UCSD-AML1 (cell line): ENCODE results near the gene NKAIN2.

Source experiments
- DNase-seq: peaks from one replicate; lab custom pipeline; 2025; ENCODE audit not compliant: unreplicated experiment; lab: John Stamatoyannopoulos, UW

The NKAIN2 gene

DNA sequence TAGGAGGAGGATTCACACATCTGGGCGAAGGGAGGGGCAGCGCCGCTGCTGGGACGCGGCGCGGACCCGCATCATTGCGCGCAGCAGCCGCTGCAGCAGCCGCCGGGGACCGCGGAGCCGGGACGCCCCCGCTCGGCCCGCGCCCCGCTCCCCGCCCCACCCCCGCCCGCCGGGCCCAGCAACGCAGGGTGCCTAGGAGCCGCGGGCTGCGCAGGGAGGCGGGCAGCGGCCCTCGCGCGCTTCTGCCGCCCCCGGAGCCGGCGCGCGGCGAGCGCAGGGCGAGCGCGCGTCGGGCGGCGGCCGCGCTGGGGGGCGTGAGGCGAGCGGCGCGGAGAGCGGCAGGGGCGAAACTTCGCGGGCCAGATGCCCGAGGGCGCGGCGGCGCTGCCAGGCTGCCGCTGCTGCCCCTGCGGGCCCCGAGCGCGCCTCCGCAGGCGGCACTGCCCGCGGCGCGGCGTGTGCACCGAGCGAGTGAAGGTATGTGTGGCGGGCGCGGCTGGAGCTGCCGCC, at the start of gene NKAIN2:
Gene NKAIN2 (plus strand): TSS at position 362 of the 510 bp plus-strand sequence.
- no peak for DNase-seq

DNA sequence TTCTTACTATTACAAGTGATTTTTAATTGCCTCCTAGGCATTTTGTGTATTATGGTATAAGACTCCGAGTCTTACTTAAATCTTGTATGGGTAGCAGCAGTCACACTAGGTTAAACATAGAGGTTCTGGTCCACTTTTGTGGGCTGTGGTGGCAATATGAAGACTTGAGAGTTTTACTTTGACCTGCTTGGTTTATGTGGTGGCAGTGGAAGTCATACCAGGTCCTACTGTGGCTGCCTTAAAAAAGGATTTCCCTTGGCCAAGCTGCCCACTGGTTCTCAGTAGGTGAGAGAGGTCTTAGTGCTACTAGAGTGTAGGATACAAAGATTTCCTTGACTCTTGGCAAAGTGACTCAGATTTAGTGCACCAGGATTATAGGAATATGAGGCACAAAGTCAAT, 44.2 kb upstream of the NKAIN2 start:
- DNase-seq: no peak

- no peak for DNase-seq
These were observed 39.8 kb upstream of the NKAIN2 start for GRCh38 chr6:123763904-123764303.

DNA sequence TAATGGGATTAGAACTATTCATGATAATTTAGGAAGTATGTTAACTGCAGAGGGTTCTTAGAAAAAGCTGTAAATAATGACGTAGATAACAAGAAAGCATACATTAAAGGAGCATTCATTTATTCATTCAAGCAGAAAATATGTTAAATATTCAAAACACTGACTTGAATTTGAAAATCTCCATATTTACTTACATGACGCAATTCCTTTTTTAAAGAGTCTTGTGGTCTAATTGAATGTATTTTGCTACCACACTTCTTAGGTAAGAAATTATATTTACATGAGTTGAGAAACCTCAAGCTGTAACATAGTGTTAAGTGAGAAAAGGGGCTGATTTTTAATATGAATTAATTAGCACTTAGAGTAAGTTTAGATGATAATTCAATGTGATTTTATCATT, 38.9 kb upstream of the NKAIN2 start:
- DNase-seq: no peak

- no peak for DNase-seq
These were observed 34.7 kb upstream of the NKAIN2 start for GRCh38 chr6:123768921-123769320.

- DNase-seq: no peak
These were observed 34.2 kb upstream of the NKAIN2 start for GRCh38 chr6:123769431-123769830.

DNA sequence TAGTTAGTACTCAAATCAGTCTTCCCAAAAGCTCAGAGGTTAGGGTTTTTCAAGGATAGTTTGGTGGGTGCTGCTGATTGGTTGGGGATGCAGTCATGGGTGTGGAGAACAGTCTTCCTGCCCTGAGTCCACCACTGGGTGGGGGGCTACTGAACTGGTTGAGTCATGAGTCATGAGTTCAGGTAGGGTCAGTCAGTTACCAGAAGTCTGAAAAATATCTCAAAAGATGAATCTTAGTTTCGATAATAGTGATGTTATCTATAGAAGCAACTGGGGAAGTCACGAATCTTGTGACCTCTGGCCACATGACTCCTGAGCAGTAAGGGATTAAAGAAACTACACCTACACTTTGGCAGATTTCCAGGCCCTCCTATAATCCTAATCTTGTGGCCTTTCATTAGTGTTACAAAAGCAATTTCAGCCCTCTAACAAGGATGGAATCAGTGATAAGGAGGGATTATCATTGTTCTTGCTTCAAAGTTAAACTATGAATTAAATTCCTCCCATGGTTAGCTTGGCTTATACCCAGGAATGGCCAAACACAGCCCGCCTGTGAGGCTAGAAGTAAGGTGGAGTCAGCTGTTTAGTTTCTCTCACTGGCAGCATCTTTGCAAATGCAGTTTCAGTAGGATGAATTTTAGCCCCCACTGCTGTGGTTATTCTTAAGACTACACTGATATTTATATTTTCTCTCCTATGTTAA, 33.3 kb upstream of the NKAIN2 start:
- DNase-seq: no peak

DNA sequence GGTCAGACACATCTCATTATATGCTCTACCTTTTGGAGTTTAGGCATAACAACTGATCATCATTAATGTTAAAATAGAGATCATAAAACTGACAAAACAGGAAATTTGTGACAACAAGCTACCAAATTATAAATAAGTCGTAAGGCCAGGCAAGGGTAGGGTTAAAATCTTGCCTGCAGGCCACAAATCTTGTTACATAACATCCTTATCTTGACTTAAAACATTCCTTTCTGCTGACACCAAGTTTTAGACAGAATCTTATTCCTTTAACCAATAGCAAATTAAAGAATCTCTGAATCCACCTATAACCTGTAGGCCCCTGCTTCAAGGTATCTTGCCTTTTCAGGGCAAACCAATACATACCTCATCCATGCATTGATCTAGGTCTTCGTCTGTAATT, 32.5 kb upstream of the NKAIN2 start:
- DNase-seq: no peak

- DNase-seq: no peak
These were observed 26.1 kb upstream of the NKAIN2 start for GRCh38 chr6:123777563-123777962.

DNA sequence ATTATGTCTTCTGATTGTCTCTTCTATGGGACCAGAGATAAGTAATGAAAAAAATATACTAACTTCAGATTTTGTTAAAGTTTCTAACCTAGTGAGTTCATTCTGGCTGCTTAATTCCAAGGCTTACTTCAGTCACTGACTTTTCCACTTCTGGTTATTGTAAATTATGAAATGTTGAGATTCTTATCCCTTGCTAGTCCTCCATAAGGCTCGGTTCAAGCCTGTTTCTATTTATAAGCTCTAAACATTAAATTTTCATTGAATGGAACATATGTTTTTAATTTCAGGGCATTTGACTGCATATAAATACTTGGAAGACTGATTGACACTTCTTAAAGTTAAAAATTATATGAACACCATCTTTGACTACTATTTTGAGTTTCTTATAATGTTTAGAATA, 23.6 kb upstream of the NKAIN2 start:
- DNase-seq: no peak

DNA sequence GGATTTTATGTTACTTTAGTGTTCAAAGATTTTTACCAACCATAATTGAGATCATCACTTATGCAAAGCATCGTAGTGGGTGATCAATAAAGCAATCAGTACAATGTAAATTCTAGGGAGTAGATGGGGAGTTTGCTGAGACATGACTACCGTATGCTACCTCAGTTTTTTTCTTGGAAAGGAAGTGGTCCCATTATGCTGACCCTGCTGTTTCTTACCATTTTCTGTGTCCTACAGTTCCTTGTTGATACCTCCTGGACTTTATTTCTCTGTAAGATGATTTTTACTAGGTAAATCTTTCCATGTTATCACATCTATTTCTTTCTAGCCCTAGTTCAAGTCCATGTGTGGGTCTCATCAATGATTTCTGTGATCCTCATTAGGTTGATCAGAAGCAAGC, 19.3 kb upstream of the NKAIN2 start:
- no peak for DNase-seq

GRCh38 chr6:123785039-123785438, 18.6 kb upstream of the NKAIN2 start:
- DNase-seq: no peak

DNA sequence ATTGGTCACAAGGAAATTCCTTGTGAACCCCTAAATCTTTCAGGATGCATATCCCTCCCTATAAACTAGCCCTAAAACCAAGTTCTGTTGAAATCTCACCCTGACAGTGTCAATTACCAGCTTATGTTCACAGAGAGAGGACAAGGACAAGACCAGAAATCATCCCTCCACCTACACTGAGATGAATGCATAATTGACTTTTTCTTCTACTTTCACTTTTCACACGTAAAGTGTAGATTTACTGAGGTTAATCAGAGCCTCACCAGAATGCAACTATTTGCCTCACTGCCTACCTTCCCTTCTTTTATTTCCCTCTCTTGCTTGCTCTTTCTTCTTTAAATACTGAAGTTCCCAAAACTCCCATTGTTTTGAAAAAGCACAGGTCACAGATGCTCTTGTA, 15.3 kb upstream of the NKAIN2 start:
- DNase-seq: no peak

DNA sequence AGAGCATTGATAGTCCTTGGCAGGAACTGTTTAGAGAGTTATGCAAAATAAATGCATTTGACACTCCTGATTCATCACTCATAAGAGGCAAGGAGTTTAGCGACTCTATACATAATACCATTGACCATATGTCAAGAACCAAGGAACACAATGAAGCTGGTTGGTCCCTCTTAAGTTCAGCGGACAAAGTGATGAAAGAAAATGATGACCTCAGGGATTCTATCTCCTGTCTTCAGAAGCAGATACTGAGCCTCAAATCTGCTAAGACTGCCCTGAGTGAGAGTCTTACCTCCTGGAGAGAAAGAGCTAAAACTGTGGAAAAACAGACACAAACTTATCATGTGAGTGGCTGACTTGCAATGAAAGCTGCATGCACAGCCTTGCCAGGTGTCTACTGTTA, 9.5 kb upstream of the NKAIN2 start:
- no peak for DNase-seq

- DNase-seq: no peak
These were observed 8.9 kb upstream of the NKAIN2 start for GRCh38 chr6:123794799-123795198.

DNA sequence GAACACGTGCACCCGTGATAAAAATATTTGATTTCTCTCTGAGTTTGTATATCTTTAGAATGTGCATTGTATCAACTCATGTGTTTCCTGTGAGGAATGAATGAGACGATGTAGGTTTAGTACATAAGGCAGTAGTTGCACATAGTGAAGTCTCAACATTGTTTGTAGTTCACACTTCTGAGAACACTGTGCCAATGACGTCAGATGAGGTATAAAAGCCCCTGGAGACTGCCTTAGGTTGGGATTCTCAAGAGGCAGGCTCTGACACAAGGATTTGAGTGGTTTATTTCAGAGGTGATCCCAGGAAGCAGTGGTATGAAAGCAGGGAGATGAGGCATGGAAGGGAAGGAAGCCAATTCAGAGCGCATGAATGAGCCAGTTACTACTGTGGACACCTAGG, 2.6 kb upstream of the NKAIN2 start:
- DNase-seq: no peak

DNA sequence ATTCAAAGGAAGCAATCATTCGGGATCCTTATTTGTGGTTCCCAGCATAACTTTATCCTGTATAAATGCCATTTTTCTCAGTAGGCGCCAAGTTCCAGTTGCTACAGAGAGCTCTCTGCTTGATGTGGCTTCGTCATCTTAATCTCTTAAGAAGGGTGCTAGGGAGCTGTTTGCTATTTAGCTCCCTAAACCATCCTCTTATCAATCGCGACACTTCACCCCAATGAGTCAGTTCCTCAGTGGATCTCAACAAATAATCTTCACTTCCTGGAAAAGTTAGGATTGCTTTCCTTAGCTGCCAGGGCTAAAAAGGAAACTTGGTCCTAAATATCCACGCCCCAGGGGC, 1.3 kb upstream of the NKAIN2 start:
- no peak for DNase-seq

GRCh38 chr6:123802697-123803503, 765 bp upstream of the NKAIN2 start:
- DNase-seq: peak; percentile 73

DNA sequence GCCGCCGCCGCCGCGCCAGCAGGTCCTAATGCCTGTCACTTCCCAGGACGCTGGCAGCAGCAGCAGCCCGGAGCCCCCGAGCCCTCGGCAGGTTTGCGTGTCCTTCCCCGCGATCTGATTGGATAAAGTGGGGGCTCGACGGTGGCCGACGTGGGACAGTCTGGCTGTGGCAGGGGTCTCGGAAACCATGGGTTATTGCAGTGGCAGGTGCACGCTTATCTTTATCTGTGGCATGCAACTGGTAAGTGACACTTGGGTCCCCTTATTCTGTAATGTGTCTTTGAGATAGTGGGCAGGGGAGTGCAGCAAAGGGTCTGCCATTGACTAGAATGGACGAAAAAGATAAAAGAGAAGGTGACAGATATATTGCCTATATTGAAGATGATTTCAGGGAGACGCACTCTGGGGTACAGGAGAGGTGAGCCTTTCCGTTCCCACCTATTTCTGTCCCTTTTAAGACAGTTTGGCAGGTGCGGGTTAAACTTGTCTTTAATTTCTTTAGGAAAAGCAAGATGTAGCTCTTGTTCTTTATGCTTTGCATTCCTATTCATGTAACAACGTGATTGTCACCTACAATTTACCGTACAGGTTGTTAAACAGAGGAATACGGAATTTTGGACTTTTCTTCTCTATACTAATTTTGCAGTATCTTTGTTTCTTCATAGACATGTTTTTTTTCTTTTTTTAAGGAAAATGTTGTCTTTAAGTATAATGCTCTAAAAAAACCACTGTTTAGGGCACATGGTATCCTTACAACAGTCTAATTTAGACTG, 535 bp downstream of the NKAIN2 start:
- peak; percentile 9 for DNase-seq

GRCh38 chr6:123804787-123805540, 1.3 kb downstream of the NKAIN2 start:
- no peak for DNase-seq

DNA sequence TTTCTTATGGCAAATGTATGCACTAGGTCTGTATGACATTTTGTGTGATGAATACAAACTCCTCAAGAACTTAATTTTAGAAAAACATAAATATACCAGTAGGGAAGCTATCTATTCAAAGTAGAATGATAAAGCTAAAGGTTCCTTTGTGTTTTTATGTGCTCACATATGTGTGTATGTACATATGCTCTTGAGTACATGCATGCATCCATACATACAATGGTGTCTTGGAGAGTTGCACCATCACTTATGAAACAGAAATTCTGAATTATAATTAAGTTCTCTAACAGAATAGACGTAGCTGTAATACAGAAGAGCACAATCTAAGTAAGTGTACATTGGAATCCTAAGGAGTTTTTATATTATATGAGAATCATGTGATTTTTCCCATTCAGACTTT, 2.3 kb downstream of the NKAIN2 start:
- no peak for DNase-seq
